Endothelial cell of umbilical vein (primary cell): ENCODE measurements around the gene MARK1. TPM values are rescaled to one million over a fixed set of nuclear protein-coding genes. Genes with fewer than 3 reads are reported as not detected.

Experiments
- BruUV-seq: library from RNA; stranded (reverse); fragments of 400-500 nt; replicated peaks from 2 replicates; lab custom pipeline; 2021; lab: Mats Ljungman, UMichigan
- CTCF ChIA-PET: fragments of 300-600, 350-600 bp; sonication (Branson Sonifier 250); formaldehyde crosslinking; loops from one replicate; lab custom pipeline; 2021; ENCODE audit warnings: antibody characterized with exemption, inconsistent platforms; lab: Charles Lee
- POLR2A ChIA-PET: fragments of 300-600, 350-600 bp; sonication (Branson Sonifier 250); formaldehyde crosslinking; loops from one replicate; lab custom pipeline; 2021; ENCODE audit warnings: antibody characterized with exemption, inconsistent platforms; lab: Charles Lee
- DNase-seq: peaks from one replicate; pipeline ENCODE4 v3.0.0-alpha.2; 2011; ENCODE audit warnings: low read depth, low spot score
- FAIRE-seq: peaks from 2 replicates; lab custom pipeline; 2011; peaks lifted over from hg19 to GRCh38; lab: Jason Lieb, UNC
- H2AFZ ChIP-seq: 2 replicates; pipeline ENCODE4 v1.6.0; 2012; ENCODE audit warnings: low read depth, low read length, control low read depth, inconsistent platforms
- H3K27ac ChIP-seq: 2 replicates; pipeline ENCODE4 v1.5.1; 2011; ENCODE audit warnings: low read depth, mild to moderate bottlenecking, control low read depth, low read length, moderate library complexity; ENCODE audit not compliant: insufficient read depth
- H3K27me3 ChIP-seq, 2 experiments: 2 replicates each; pipeline versions ENCODE4 v1.6.0 to v1.6.1; 2011; ENCODE audit warnings: low read length in 2 of 2, mixed read lengths in 1 of 2; ENCODE audit not compliant: control insufficient read depth in 2 of 2, insufficient read depth in 2 of 2
- H3K36me3 ChIP-seq, 2 experiments: 2 replicates in 1 of 2; 3 replicates in 1 of 2; pipeline ENCODE4 v1.5.1; 2011; ENCODE audit warnings: low read length in 2 of 2, mild to moderate bottlenecking in 1 of 2, moderate library complexity in 1 of 2; ENCODE audit not compliant: control insufficient read depth in 2 of 2, insufficient read depth in 2 of 2; ENCODE audit errors: extremely low read depth in 1 of 2
- H3K4me1 ChIP-seq: 3 replicates; pipeline ENCODE4 v1.5.1; 2011; ENCODE audit warnings: mild to moderate bottlenecking, low read length; ENCODE audit not compliant: control insufficient read depth, insufficient read depth; ENCODE audit errors: extremely low read depth
- H3K4me2 ChIP-seq: 2 replicates; pipeline ENCODE4 v1.6.1; 2011; ENCODE audit warnings: low read length, control low read depth, mixed read lengths; ENCODE audit not compliant: insufficient read depth
- H3K4me3 ChIP-seq, 3 experiments: fragments of 200-600 bp in 1 of 3; sonication (generic), shearing (Covaris generic) in 1 of 3; replicated peaks in 1 of 3; 2 replicates each; pipeline ENCODE4 v1.5.1; 2011 to 2016; ENCODE audit warnings: control low read depth in 3 of 3, low read length in 3 of 3, mild to moderate bottlenecking in 2 of 3, inconsistent platforms in 1 of 3, low read depth in 1 of 3, moderate library complexity in 1 of 3; ENCODE audit not compliant: insufficient read depth in 1 of 3
- H3K79me2 ChIP-seq: 2 replicates; pipeline ENCODE4 v1.6.0; 2012; ENCODE audit warnings: low read length, inconsistent platforms; ENCODE audit not compliant: control insufficient read depth, insufficient read depth
- H3K9ac ChIP-seq: replicated peaks from 2 replicates; pipeline ENCODE3; 2011; ENCODE audit warnings: low read length, control low read depth; ENCODE audit not compliant: insufficient read depth; ENCODE audit errors: extremely low read depth
- H3K9me1 ChIP-seq: replicated peaks from 3 replicates; pipeline ENCODE4 v1.6.0; 2011; ENCODE audit warnings: mild to moderate bottlenecking, low read length; ENCODE audit not compliant: control insufficient read depth, insufficient read depth; ENCODE audit errors: extremely low read depth
- H3K9me3 ChIP-seq: replicated peaks from 2 replicates; pipeline ENCODE4 v1.5.1; 2012; ENCODE audit warnings: low read length, inconsistent platforms; ENCODE audit not compliant: control insufficient read depth, insufficient read depth
- H4K20me1 ChIP-seq: replicated peaks from 2 replicates; pipeline ENCODE3; 2011; ENCODE audit warnings: mild to moderate bottlenecking, low read length; ENCODE audit not compliant: control insufficient read depth, insufficient read depth; ENCODE audit errors: extremely low read depth
- CTCF ChIP-seq, 2 donors: IDR thresholded peaks; 1 replicate in 1 of 2; 2 replicates in 1 of 2; pipeline ENCODE4 v1.5.1; 2011; ENCODE audit warnings: low read length in 2 of 2, mild to moderate bottlenecking in 2 of 2, moderate library complexity in 2 of 2, control low read depth in 1 of 2, inconsistent platforms in 1 of 2, low read depth in 1 of 2; ENCODE audit not compliant: insufficient read depth in 1 of 2; ENCODE audit errors: extremely low read depth in 1 of 2
- EZH2 ChIP-seq: IDR thresholded peaks from 2 replicates; pipeline ENCODE4 v1.6.1; 2012; ENCODE audit warnings: borderline replicate concordance, low read depth, mild to moderate bottlenecking, moderate library complexity, low read length, inconsistent platforms; ENCODE audit not compliant: severe bottlenecking
- FOS ChIP-seq: IDR thresholded peaks from 2 replicates; pipeline ENCODE4 v1.6.1; 2011; ENCODE audit warnings: mild to moderate bottlenecking, low read length, moderate library complexity, borderline replicate concordance; ENCODE audit not compliant: insufficient read depth
- GATA2 ChIP-seq: IDR thresholded peaks from 2 replicates; pipeline ENCODE4 v1.7.0; 2011; ENCODE audit warnings: low read depth, mild to moderate bottlenecking, moderate library complexity, mixed read lengths, low read length; ENCODE audit not compliant: insufficient read length, insufficient read depth
- JUN ChIP-seq: IDR thresholded peaks from 2 replicates; pipeline ENCODE4 v1.6.1; 2011; ENCODE audit warnings: borderline replicate concordance, low read depth; ENCODE audit not compliant: insufficient read length, insufficient read depth
- MAX ChIP-seq: IDR thresholded peaks from 2 replicates; pipeline ENCODE4 v1.6.1; 2011; ENCODE audit not compliant: insufficient read depth, insufficient read length
- MYC ChIP-seq: IDR thresholded peaks from one replicate; pipeline ENCODE4 v1.6.1; 2011; ENCODE audit warnings: mild to moderate bottlenecking, low read depth, low read length
- POLR2A ChIP-seq: IDR thresholded peaks from 2 replicates; pipeline ENCODE4 v1.6.1; 2012; ENCODE audit warnings: low read depth, mild to moderate bottlenecking, control low read depth, low read length
- POLR2AphosphoS5 ChIP-seq: IDR thresholded peaks from 2 replicates; pipeline ENCODE4 v1.6.1; 2012; ENCODE audit warnings: low read depth, mild to moderate bottlenecking, control low read depth, low read length, moderate library complexity; ENCODE audit not compliant: insufficient read depth
- dilution Hi-C: fragments of 300-500 bp; cut with MboI; formaldehyde crosslinking; loops from one replicate; pipeline ENCODE4 v1.15.0; 2019; ENCODE audit warnings: low sequenced_read_pairs; ENCODE audit not compliant: extremely low pct_ligation_motif_present
- intact Hi-C: fragments of 100-400 bp; cut with micrococcal nuclease; formaldehyde crosslinking; loops from one replicate; pipeline ENCODE4 v1.10.0; 2022
- polyA plus RNA-seq, 4 experiments: library from polyadenylated mRNA; depleted of rRNA in 3 of 4; stranded (reverse) in 3 of 4; unstranded in 1 of 4; fragments of >200 nt; gene quantifications; 2 replicates each; pipeline versions ENCODE4 v1.2.1 to v1.2.3, GENCODE V29; 2011 to 2012; ENCODE audit warnings: missing spikeins in 1 of 4
- total RNA-seq: library from RNA; stranded (reverse); gene quantifications from 2 replicates; pipeline ENCODE4 v1.2.3, GENCODE V29; 2021

MARK1 gene
- total and polyA plus RNA-seq, 2 donors (not counting 3 experiments of a cell fraction or from before 2014, with no cell fraction given) = 1.2 to 5.5 TPM

DNA sequence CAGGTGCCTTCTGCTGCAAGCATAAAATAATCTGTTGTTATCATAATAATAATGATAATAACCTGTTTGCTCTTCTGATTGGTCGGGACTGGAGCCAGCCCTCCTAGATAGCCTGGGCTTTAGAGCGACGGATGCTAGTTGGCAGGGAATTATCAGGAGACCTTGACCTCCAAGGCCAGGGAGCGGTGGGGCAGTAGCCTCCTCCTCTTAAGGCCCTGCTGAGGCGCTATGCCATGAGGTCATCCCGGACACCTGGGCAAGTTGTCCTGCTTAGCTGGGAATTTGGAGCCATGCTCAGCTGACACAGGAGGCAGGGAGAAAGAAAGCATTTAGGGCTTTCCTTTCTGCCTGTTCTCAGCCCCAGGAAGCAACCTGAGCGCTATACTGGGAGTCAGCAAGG, 177.8 kb downstream of the MARK1 start:
- FAIRE-seq (no peak), DNase-seq (no peak)
- Histone ChIP-seq H3K27me3 (no peaks in the 10 kb centered on the region), H3K36me3 (no peaks in the 10 kb centered on the region), H2AFZ (no peak overlapping the region), H3K9ac (no peak overlapping the region), H3K4me3 (no peak overlapping the region), H3K9me3 (no peaks in the 10 kb centered on the region), H3K27ac (no peak overlapping the region), H3K79me2 (no peaks in the 10 kb centered on the region), H3K4me2 (no peak overlapping the region), H4K20me1 (no peaks in the 10 kb centered on the region), H3K4me1 (no peaks in the 10 kb centered on the region), H3K9me1 (no peaks in the 10 kb centered on the region)
- POLR2A ChIA-PET = no interaction called here
- CTCF ChIA-PET = interaction anchor here (1.7 kb wide), 1 partner anchor 70 kb away, joined by 5 read pairs; no protein-coding TSS in a partner anchor
- TF ChIP-seq GATA2 (no peak), MAX (no peak)
- intact Hi-C loops = no loop called here
- BruUV-seq = no TSS peak
- dilution Hi-C loops = no loop called here

DNA sequence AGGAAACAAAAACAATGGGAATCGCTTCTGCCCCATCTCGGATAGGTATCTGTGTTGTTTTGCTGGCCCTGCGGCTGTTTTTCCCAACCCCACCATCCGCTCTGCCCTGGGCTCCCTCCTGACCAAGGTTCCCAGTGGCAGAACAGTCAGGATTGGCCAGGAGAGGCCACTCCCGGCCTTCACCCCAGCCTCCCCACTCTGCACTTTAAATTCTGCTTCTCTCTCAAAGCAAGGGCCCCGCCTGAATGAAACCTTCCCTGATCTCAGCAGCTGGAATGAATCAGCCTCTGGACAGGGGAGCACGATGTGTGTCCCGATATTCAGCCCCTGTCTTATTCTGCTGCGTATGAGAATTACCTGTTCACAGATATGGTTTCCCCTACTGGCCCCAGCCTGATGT, 178.5 kb downstream of the MARK1 start:
- Histone ChIP-seq H3K36me3 (no peaks in the 10 kb centered on the region), H3K4me2 (no peak overlapping the region), H3K9me3 (no peaks in the 10 kb centered on the region), H3K27ac (no peak overlapping the region), H4K20me1 (no peaks in the 10 kb centered on the region), H3K4me3 (no peak overlapping the region), H2AFZ (no peak overlapping the region), H3K27me3 (no peaks in the 10 kb centered on the region), H3K4me1 (no peaks in the 10 kb centered on the region), H3K9ac (no peak overlapping the region), H3K79me2 (no peaks in the 10 kb centered on the region), H3K9me1 (no peaks in the 10 kb centered on the region)
- dilution Hi-C loops = no loop called here
- FAIRE-seq (no peak), DNase-seq (no peak)
- ChIA-PET CTCF (interaction anchor here (1.7 kb wide), 1 partner anchor 69 kb away, joined by 5 read pairs; no protein-coding TSS in a partner anchor), POLR2A (no interaction called here)
- no TSS peak for BruUV-seq
- no peak for TF ChIP-seq CTCF (IDR thresholded peaks at IDR 0.05; ENCODE audit: extremely low read depth in 1 of 2, insufficient read depth in 1 of 2, low read depth in 1 of 2, low read length in 2 of 2)
- TF ChIP-seq JUN = no peak
- TF ChIP-seq EZH2 = no peak
- TF ChIP-seq FOS = no peak
- TF ChIP-seq MAX = no peak
- no peak for TF ChIP-seq POLR2AphosphoS5
- no peak for TF ChIP-seq GATA2
- no peak for TF ChIP-seq MYC
- no peak for TF ChIP-seq POLR2A
- intact Hi-C loops = no loop called here
